Erythroblast (primary cell): ENCODE results near the gene TIMP3.

Experiments used
- DNase-seq, 2 experiments: peaks; one replicate each; lab custom pipeline; 2025; lab: John Stamatoyannopoulos, UW
- GATA1 ChIP-seq: IDR thresholded peaks from 2 replicates; pipeline ENCODE4 v1.6.1; 2011; ENCODE audit warnings: low read depth, mild to moderate bottlenecking, control low read depth, low read length, moderate library complexity
- POLR2A ChIP-seq: IDR thresholded peaks from 2 replicates; pipeline ENCODE4 v1.6.1; 2011; ENCODE audit warnings: mild to moderate bottlenecking, low read length

TIMP3 gene

DNA sequence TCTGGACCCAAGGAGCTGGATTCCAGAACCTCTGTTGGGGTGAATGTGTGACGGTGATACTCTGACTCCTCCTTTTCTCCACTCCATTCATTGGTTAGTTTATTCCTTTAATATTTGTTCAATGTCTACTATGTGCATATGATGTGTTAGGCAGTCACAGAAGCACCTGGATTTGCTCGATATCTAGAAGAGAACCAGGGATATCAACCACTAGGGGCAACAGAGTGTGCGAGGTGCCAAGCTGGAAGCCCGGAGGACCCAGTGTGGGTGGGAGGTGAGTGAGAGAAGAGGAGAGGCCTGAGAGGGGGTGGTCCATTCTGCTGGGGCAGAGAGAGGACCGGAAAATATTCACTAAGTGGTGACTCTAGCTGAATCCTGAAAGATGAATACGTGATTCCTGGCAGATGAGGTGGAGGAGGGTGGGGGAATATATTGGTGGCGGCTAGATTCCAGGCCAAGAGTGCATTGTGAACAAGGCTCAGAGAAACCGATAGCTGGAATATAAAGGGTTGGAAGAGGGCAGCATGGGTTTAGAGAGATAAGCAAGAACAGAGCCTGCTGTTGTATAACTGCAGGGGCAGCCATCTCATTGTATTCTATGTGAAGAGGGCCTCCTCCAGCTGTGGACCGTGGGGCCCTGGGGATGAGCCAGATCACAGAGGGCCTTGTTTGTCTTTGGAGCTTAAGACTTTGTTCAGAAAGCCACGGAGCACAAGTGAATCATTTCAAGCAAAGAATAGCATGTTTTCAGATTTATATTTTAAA is 6.9 kb upstream of the TIMP3 start:
- TF ChIP-seq GATA1 (no peak), POLR2A (no peak)
- no peak for DNase-seq

DNA sequence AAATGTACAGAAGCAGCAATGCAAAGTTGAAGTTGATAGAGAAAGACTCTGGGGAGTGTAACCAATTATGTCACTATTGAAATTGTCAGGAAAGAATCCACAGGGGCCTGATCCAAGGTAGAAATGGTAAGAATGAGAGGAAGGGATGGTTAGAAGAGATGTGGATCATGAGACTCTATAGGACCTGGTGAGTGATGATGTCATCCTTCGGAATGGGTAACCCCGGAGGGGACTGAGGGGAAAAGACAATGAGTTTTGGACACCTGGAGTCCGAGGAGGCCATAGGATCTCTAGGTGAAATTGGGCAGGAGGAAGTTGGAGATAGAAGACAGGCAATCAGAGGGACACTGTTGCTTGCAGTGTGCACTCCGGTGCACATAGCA is 6.3 kb upstream of the TIMP3 start:
- TF ChIP-seq GATA1 (no peak), POLR2A (no peak)
- DNase-seq = no peak

DNA sequence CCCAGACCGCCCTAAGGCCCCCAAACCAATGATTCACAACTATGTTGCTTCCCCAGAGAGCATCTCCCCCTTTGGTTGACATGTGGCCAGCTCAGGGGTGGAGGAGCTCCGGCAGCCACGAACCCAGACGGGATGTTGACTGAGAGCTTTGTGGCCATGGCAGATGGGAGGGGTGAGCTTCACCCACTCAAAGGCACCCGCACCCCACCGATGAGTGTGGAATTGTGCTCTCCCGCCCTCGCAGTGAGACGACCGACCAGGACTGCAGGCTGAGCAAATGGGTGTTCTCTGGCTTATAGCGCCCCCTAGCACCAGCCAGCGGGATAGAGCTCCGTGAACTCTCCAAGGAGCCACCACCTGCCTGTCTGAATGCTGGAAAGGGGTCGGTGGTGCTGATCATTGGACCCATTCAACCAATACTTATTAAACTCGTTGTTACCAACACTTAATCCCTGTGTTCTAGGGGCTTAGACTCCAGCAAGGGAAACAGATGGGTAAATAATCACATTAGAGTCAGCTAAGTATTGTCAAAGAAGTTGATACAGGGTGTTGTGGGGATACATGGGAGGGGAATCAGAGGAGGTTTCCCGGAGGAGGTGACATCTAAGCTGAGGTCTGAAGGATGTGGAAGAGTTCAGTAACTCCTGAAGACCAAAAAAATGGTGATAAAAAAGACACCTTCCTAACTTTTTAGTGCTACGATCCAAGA is 4.5 kb upstream of the TIMP3 start:
- DNase-seq = peak; percentile 76 to 85

DNA sequence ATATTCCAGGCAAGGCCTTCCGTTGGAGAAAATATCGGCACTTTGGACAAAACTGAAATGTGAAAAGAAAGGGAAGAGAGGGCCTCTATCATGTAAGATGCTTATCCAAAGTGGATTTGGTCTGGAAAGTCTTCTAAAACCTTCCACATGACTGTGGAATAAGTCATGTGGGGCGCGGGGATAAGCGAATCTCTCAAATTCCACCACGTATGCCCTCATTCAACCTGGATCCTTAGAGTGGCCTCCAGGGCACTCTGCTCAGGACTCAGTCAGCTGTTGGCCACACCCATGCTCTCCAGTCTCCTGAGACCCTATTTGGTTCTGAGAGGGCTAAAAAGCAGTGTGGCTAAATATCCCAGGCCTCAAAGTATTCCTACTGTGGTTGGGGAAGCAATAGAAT is 2.0 kb upstream of the TIMP3 start:
- no peak for DNase-seq
- TF ChIP-seq POLR2A (no peak), GATA1 (no peak)

More for the DNA sequence above, 4.5 kb upstream of the TIMP3 start:
- TF ChIP-seq POLR2A (no peak), GATA1 (no peak)

DNA sequence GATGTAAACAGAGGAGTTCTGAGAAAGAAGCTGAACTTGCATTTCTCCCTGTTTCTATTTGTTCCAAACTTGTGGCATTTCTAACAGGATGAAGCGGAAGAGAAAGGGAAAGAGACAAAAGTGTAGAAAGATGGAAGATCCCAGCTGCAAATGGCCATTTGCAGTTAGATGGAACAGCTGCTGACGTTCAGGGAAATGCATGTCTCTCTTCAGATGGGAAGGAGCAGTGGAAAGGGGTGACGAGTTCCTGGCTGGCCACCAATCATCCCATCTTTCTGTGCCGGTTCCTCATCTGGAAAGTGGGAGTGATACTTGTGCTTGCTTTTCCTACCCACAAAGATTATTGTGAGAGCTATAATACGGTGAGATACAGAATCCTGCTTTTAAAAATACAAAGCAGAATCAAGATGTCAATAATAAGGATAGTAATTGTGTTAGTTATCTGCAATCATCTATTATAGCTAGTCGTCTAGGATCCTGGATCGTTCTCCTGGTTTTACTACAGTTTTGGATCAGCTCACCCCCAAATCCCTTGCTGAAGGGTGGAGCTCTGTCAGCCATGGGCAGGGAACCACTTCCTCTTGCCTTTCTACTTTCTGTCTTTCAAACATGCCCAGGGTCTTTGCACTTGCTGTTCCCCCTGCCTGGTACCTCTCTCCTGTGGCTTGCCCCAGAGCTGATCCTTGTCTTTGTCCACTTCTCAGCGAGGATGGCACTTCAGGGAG is 1.2 kb upstream of the TIMP3 start:
- DNase-seq = no peak
- TF ChIP-seq POLR2A = no peak
- no peak for TF ChIP-seq GATA1

DNA sequence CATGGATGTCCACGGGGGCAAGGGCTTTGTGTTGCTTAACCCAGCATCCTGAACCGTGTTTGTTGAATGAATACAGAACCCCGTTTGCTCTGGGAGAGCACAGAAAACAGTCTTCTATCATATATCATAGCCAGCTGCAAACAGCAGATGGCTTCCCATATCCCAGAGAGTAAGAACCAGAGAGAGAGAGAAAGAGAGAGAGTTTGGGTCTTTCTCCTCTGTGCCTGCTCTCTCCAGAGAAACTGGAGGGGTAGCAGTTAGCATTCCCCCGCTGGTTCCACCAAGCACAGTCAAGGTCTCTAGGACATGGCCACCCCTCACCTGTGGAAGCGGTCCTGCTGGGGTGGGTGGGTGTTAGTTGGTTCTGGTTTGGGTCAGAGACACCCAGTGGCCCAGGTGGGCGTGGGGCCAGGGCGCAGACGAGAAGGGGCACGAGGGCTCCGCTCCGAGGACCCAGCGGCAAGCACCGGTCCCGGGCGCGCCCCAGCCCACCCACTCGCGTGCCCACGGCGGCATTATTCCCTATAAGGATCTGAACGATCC is 440 bp upstream of the TIMP3 start:
- TF ChIP-seq GATA1 = no peak
- no peak for TF ChIP-seq POLR2A
- DNase-seq = no peak

DNA sequence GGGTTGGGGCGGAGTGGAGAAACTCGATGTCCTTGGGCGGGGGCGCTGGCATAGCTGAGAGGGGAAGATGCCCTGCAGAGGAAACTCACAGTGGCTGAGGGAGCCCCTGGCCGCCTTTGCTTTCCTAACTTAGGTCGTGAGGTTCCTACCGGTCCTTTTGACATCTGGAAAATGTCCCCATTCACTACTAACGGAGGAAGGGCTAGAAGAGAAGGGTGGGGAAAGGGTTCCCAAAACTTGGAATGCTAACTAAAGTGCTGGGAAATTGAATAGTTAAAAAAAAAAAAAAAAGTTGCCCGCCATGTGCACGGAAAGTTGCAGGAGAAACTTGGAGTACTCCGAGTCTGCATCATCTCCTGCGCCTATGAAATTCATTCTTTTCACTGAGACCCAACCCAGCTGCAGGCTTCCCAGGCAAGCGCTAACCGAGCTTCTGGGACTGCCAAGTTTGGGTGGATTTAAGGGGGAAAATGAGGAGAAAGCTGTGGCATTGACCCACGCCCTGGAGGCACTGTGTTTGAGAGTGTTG is 796 bp downstream of the TIMP3 start:
- no peak for TF ChIP-seq GATA1
- TF ChIP-seq POLR2A = no peak
- peak in 1 of 2 experiments; percentile 53 for DNase-seq

DNA sequence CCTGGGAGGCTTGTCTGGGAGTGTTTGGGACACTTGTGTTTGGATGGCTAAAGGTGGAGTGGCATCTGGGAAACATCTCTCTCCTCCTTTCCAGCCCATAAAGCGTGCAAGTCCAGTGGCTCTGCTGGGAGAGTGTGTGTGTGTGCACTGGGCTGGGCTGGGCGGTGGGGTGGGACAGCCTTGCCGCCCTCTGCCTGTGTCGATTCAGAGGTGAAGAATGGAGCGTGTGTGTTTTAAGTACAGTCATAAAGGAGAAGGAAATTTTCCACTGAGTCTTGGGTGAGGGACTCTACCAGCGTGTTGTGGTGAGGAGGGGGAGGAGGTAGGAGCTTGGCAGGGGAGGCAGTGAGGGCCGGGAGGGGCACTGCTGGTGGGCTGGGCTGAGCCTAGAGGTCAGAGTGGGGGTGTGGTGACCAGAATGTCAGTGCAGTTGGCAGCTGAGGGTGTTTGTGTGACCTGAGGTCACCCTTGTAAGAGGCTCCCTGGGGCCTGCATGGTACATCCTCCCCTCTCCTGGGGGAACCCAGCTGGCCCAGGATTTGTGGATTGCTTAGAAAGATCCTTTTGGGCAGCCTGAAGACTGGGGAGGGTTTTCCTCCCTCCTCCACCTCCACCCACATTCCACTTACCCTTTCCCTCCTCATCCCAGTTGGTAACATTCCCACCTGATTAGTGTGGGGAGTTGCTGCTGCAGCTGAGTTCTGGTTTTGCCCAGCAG is 1.7 kb downstream of the TIMP3 start:
- DNase-seq = peak; percentile 74 to 75
- no peak for TF ChIP-seq GATA1
- TF ChIP-seq POLR2A = no peak

DNA sequence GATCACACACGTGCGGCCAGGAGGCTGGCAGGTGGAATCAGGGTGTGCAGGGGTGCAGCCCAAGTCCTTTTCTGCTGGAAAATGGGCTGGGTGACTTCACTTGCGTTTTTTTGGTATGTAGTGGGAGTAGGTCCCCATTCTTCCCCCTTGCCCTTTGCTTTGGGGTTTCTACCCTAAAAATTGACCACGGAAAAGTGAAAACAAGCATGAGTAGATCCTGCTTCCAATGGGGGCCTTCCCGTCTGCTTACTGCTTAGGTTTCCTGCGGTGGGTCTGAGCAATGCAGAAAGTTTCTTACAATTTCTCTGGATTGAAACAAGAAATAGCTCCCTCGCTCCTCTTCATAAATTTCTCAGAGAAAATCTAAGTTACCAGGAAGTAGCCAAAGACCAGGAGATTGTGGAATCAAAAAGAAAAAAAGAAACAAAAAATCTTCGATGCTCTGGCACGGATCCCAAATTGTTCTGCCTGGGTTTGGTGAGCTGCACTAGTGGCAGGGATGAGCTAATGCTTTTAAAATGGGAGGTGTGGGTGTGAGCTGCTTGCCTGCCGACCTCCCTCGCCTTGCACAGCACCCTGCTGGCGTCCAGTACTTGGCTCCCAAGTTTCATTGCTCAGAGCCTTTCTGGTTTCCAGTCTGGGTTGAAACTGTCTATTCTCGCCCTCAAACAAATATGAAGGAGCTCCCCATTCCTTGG is 2.4 kb downstream of the TIMP3 start:
- peak; percentile 26 for DNase-seq
- TF ChIP-seq GATA1 (no peak), POLR2A (no peak)

DNA sequence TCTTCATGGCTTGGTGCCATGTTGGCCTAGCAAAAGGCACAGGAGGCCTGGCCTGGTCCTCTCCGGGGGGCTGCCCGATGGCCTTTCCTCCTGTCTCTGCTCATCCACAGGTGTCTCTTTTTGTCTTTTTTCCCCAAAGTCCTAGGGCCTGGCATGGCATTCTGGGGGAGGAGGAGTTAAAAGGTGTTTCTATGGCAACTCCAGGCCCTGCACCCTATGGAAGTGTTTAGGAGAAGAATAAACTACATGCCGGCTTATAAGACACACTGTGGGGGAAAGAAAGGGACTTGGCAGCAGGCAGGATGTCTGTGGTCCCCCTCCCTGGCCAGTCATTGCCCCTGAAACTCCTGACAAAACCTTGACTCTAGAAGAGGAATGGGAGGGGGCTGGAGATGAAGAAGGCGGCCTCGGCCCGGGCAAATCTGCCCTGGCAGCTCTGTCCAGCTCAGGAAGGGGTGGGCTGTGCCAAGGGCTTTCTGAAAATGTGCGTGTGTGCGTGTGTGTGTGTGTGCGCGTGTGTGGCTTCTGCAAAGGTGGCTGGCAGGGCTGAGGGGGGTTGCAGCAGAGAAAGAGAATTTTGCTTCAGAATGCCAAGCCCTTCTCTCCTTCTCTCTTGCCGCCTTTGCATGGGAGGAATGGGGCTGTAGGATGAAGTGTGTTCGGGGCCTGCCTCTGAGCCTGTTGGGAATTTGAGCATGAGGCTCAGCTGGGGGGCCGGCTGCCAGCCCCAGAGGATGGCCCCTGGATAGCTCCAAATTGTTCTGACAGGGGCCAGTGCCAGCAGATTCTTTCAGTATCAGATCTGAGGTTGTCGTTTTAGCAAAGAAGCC is 3.2 kb downstream of the TIMP3 start:
- TF ChIP-seq GATA1 (no peak), POLR2A (no peak)
- DNase-seq = peak in 1 of 2 experiments; percentile 13

DNA sequence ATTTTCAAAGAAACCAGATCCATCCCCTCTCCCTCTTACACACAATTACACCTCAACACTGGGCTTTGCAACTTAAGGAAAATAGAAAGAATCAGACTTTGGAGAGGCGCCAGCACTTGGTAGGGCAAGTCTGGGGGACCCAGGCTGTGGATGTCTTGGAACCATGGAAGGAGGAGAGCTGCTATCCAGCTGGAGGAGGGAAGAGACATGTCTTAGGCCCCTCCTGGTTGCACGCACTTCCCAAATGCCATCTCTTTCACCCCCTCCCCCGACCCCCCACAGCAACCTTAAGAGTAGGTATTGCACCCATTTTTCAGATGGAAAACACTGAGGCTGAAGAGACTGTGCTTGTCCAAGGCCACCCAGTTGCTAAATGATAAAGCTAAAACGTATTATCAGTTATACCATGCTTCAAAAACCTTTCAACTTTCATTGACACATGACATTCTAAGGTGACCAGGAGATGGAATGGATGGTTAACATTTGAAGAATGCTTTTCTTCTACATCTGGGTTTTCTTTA is 3.9 kb downstream of the TIMP3 start:
- TF ChIP-seq GATA1 = no peak
- TF ChIP-seq POLR2A = no peak
- DNase-seq = peak in 1 of 2 experiments; percentile 20

DNA sequence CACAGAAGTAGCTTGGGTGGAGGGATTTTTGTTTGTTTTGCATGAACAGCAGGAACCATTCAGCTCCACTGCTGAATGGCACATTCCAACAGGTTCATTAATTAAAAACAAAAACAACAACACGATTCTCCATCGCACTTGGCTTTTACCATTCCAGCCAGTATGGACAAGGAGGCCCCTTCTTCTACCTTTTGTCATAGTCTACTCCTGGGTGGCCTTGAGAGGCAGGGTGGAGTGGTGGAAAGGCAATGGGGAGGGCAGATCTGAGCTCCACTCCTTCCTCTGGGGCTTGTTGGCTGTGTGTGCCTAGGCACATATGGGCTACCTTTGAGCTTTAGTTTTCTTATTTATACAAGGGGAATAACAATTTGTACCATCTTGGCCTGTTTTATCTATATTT is 4.8 kb downstream of the TIMP3 start:
- TF ChIP-seq POLR2A (no peak), GATA1 (no peak)
- DNase-seq = no peak
